Activated T-cell treated with anti-CD3 and anti-CD28 coated beads, Interleukin-2, amount 50 U/mL, for 48 hours (primary cell): Measurements from ENCODE around the gene CDC42EP5.

ENCODE experiments used
- DNase-seq, 2 experiments: peaks; one replicate each; pipeline ENCODE4 v3.0.0-alpha.2; 2020

Gene CDC42EP5

DNA sequence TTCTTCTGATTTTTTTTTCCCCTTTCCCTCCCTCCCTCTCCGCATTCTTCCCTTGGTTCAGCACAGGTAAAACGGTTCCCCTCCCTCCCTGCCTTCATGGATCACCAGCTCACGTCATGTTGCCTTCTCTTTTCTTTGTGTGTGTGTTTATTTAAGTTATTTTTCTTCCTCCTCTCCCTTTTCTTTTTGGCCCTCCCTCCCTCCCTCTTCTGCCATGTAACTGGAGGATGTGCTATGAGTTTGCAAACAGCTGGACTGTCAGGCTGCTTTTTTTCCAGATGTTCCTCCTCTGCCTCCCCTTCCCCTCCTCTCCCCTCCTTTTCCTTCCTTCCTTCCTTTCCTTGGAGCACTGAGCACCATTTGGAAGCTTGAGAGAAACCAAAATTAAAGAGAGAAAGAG is 11.5 kb downstream of the CDC42EP5 start:
- DNase-seq: no peak

DNA sequence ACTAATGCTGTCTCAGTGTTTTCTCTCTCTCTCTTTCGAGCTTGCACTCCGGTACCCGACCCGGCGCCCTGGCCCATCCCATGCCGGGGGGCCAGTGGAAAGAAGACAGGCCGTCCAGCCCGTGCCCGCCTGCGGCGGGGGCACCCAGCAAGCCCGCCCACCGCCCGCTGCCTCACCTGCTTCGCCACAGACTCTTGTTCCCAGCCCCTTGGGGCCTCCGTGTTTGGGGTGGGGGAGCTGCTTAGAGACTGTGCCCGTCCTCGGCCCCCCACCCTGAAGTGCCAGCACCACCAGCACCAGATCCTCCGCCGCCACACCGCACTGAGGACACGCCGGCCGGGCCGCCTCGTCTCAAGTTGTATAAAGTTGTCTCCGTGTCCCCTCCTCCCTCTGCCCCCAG is 11.9 kb downstream of the CDC42EP5 start:
- no peak for DNase-seq

DNA sequence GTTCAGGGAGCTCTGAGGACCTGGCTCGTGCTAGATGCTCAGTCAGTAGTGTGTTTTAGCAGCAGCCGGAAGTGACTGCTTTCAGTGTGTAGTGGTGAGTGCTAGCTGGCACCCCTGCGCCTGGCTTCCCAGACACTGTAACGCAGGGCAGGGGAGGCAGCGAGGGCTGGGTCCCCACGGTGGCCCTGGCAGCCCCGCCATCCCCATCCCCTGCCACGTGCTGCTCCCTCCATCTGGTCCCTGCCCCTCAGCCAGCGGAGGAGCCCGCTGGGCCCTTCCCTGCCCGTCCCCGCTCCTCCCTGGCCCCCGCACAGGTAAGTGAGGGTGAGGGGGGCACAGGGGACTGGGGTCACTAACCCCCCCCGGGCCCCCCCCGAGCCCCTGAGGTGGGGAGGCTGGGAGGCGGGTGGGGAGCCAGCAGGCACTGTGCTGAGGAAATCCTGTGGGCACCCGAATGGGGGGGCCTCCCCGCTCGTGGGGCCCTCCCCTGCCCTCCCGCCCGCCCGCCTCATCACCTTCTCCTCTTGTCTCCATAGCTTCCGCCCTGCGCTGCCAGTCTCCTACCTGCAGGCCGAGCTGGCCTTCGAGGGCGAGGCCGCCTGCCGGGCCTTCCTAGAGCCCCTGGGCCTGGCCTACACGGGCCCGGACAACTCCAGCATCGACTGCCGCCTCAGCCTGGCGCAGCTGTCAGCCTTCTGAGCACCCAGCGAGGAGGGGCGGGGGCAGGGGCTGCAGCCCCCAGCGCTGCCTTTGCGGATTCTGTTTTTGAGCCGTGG is 12.7 kb downstream of the CDC42EP5 start:
- no peak for DNase-seq

DNA sequence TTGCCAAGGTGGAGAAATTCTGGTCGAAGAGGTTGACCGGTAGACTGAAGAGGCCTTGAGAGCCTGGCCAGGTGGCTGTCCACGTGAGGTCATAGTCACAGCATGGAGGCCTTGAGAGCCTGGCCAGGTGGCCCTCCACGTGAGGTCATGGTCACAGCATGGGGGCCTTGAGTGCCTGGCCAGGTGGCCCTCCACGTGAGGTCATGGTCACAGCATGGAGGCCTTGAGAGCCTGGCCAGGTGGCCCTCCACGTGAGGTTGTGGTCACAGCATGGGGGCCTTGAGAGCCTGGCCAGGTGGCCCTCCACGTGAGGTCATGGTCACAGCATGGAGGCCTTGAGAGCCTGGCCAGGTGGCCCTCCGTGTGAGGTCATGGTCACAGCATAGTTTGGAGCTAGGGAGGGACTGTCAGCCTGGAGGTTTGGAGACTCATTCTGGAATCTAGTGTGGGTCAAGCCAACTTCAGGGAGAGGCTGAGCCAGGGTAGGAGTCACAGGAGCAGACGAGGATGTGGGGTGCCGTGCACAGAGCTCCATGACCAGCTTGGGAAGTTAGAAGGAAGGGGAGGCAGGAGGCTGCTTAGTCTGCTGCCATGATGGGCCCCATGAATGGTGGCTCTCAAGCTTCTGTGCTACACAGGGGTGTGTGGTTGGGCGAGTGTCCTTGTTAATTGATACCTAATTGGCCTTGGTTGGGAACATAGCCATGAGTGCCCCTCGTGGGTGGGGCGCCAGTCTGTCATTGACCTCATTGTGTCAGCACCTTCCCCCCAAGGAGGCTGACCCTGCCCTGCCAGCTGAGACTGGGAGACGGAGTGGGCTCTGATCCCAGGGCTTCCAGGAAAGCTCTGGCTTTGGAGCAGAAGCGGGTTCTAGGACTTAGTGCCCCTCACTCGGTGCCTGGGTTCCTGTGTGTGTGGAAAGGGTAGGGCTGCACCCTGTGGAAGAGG is 13.5 kb downstream of the CDC42EP5 start:
- no peak for DNase-seq

DNA sequence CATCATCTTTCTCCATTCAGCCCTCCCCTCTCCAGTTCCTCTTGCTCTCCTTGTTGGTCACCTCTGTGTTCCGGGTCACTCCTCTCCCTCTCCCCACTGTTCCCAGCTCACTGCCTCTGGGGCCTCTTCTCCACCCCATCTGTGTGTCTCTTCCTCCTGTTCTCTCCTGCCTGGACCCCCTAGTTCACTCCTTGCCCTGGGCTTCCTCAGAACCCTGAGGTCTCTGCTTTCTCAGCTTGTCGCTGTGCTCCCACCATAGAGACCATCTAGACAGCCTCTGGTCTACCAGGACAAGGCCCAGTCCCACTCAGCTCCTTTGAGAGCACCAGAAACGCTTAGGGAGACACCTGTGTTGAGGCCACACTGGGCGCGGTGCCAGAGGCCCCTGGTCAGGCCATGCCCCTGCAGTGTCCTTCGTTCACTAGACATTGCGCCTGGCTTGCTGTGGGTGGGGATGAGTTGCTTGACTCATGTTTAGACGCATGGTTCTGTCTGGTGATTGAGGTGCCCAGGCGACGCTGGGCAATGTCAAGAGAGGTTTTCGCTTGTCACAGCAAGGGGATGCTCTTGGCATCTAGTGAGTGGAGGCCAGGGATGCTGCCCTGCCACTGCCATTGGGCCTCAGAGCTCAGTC is 14.3 kb downstream of the CDC42EP5 start:
- DNase-seq: no peak

DNA sequence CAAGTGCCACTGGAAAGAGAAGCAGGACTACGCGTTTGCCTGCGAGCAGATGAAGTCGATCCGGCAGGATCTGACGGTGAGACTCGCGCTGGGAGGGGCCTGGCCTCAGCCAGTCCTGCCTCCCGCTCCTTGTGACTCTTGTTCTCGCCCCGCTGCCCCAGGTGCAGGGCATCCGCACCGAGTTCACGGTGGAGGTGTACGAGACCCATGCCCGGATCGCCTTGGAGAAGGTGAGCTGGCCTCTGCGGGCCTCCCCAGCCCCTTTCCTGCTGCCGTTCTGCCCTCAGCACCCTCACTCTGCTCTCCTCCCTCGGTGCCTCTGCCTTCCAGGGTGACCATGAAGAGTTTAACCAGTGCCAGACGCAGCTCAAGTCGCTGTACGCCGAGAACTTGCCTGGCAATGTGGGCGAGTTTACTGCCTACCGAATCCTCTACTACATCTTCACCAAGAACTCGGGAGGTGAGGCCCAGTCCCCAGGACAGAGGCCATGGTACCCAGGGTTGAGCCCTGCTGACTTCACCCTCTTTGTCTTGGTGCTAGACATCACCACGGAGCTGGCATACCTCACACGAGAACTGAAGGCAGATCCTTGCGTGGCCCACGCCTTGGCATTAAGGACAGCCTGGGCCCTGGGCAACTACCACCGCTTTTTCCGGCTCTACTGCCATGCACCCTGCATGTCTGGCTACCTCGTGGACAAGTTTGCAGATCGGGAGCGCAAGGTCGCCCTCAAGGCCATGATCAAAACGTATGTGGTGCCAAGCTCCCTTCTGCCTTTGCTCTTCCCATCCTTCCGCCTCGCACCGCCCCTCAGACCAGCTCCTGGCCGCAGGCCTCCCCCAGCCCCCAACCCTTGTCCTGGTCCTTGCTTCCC is 15.1 kb downstream of the CDC42EP5 start:
- no peak for DNase-seq

DNA sequence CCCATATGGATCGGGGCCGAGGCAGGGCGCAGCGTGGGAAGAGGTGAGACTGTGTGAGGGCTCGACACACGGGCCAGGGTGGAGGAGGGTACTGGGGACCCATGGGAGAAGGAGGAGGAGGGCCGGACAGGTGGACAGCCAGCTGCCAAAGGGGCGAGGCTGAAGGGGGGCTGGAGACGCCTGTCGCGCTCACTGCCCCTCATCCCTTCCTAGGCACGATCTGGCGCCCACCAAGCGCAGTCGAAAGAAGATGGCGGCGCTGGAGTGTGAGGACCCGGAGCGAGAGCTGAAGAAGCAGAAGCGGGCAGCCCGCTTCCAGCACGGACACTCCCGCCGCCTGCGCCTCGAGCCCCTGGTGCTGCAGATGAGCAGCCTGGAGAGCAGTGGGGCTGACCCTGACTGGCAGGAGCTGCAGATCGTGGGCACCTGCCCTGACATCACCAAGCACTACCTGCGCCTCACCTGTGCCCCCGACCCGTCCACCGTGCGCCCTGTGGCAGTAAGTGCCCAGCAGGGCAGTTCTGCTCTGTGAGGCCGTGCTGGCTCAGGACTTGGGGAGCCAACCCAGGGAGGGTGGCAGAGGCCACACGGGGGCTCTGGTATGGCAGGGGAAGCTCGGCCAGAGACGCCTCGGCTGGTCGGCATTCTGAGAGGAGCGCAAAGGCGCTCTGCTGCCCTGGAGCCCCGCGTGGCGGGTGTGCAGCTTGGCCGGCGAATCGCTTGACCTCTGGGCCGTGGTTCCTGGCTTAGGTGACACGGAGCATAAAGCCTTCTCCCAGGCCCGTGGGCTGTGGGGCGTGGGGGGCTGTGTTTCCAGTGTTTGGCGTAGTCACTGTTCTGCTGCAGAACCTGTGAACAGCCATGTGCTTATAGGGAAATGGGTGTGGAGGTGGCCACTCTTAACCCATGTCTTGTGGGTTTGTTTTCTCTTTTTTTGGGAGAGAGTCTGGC is 16.4 kb downstream of the CDC42EP5 start:
- DNase-seq: no peak

DNA sequence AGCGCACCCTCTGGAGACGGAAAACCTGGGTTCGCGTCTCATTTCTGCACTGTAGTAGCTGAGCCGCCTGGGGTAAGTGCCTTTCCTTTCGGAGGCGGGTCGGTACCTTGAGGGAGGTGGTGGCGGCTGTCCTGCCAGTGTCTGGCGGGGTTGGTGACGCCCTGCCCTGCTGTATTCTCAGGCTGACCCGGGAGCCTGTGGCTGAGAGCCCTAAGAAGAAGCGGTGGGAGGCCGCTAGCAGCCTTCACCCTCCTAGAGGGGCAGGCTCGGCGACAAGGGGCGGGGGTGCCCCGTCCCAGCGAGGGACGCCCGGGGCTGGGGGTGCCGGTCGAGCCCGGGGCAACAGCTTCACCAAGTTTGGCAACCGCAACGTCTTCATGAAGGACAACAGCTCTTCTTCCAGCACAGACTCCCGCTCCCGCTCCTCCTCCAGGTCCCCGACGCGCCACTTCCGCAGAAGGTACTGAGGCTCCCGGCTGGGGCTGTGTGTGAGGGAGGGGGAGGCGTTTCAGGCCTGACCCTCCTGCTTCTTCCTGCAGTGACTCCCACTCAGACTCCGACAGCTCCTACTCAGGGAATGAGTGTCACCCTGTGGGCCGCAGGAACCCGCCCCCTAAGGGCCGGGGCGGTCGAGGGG is 17.2 kb downstream of the CDC42EP5 start:
- no peak for DNase-seq

DNA sequence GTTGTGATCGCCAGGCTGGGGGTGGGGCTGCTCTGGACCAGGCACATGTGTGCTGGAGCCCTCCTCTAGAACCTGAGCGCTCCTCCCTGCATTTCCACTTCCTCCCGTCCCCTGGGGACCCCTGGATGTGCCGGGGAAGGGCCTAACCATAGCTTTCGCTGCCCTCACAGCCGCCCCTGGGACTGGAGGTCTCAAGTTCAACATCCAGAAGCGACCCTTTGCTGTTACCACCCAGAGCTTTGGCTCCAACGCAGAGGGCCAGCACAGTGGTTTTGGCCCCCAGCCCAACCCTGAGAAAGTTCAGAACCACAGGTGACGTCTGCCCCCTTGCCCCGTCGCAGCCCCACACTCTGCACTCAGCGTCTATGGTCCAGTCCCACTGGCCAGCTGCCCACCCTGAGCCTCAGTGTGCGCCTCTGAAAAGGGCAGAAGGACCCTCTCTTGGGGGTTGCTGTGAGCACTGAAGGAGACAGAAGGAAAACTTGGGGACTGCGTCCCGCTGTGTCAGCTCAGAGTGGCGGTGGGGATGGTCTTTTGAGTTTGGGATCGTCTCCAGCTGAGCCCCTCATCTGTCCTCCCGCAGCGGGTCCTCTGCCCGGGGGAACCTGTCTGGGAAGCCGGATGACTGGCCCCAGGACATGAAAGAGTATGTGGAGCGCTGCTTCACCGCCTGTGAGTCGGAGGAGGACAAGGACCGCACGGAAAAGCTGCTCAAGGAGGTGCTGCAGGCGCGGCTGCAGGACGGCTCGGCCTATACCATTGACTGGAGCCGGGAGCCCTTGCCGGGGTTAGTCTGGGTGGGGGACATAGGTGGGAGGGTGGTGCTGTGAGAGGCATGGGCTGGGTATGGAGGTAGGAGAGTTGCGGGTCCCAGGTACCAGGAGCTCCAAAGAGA is 18.1 kb downstream of the CDC42EP5 start:
- no peak for DNase-seq

DNA sequence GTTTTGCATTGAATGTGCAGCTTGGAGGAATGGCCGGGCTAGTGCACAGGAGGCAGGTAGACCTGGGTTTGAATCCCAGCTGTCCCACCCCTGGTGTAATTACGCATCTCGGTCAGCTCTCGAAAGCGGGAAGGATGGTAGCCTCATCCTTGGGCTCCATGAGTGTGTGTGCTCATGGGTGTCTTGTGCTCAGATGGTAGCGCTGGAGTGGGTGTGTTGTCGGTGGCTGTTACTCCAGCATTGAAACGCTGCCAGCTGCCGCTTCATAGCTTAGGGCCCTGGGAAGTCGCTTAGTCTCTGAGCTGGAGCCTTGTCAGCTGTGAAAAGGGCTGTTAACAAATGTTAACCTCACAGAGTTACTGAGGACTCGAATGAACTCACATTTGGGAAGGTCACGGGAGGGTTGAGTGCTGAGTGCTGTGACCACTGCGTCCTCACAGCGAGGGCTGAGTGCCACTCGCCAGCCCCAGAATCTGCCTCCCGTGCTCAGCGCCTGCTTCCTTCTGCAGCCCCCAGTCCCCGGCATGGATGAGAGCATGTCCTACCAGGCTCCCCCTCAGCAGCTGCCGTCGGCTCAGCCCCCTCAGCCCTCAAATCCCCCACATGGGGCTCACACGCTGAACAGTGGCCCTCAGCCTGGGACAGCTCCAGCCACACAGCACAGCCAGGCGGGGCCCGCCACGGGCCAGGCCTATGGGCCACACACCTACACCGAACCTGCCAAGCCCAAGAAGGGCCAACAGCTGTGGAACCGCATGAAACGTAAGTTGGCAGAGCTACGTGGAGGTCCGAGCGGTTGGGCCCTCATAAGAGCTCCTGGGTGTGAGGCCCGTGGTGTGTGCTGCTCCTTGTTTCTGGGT is 18.9 kb downstream of the CDC42EP5 start:
- DNase-seq: no peak

DNA sequence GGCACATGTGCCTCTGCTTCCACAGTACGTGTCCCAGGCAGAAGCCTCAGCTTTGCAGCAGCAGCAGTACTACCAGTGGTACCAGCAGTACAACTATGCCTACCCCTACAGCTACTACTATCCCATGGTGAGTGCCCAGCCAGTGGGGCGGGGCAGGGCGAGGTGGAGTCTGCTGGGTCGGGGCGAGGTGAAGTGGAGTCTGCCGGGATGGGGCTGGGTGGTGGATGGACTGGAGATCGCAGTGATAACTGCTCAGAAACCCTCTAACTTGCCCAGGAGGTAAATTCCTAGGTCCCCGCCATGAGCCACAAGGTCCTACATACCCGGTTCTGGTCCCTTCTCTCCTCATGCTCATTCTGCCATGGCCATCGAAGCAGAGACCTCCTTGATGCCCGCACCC is 20.5 kb downstream of the CDC42EP5 start:
- DNase-seq: no peak

DNA sequence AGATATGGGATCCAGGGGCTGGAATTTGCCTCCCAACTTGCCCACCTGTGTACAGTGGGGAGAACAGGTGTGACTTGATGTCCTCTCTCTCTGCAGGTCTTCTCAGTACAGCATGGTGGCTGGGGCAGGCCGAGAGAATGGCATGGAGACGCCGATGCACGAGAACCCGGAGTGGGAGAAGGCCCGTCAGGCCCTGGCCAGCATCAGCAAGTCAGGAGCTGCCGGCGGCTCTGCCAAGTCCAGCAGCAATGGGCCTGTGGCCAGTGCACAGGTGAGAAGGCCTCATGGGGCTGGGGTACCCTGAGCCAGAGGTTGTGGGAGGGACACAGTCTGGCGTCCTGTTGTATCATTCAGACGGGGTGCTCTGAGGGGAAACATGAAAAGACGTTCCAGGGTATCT is 21.1 kb downstream of the CDC42EP5 start:
- no peak for DNase-seq

DNA sequence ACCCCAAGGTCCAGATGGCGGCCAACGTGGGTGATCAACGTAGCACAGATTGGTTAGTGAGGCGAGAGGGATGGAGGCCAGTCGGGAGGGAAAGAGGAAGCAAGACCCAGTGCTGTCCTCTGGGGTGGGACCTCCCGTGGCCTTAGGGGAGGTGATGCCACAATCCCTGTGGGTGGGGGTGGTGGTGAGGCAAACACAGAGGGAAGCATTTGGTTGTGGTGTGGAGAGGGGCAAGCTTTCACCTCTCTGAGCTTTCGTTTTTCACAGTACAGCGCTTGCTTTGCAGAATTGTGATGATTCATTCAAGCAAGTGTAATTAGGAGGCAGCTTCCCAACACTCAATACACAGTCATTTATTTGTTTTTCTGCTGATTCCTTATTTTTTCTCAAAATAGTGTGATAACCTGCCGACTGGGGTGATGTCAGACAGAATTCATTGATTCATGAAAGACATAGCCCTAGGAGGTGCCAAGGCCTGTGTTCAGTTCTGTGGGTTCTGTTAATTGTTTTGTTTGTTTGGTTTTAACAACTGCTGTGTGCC is 21.7 kb downstream of the CDC42EP5 start:
- no peak for DNase-seq

DNA sequence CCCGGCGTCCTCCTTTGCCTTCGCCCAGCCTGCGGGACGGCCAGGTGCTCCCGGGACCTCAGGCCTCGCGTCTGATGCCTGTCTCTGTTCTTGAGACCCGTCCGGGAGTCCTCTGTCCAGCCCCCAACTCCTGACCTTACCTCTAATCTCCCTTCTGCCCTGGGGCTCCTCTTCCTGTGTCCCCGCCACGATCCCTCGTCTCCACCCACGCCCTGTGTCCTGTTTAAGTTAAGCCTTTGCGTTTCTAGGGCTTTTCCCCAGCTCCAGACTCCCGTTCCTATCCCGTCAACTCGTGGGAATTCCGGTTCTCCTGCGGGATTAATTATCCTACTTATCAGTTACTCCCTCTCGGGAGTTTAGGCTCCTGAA is 23.4 kb downstream of the CDC42EP5 start:
- no peak for DNase-seq

DNA sequence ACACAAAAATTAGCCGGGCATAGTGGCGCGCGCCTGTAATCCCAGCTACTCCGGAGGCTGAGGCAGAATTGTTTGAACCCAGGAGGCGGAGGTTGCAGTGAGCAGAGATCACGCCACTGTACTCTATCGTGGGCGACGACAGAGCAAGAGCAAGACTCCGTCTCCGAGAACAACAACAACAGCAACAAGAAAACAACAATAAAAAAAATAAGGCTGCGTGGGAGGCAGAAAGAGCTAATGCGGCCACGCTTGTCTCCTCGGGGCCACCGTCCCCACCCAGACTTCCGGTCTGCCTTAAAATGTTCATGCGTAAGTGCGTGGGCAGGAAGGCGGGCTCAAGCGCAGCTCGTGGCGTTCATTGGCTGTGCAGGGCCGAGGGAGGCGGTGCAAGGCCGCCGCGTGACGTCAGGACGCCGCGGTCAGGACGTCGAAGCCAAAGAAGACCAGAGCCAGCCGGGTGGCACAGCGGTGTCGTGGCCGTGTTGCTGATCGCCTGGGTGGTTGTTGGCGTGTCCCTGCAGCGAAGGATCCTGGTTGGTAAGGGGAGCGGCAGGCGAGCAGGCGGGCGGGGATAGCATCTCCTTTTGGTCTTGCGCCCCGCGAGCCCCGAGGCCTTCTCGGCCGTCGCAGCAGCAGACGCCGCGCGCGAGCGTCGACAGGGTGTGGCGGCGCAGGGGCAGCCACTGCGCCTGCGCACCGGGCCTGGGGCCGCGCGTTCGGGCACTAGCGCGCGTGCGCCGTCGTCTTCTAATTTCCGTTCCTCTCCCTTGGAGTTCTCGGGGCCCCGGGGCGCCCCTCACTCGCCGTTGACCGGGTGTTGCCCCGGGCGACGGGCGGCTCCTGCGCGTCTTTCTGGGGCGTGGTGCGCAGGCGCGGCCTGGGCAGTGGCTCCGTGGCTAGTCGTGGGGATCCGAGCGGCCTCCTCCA is 24.1 kb downstream of the CDC42EP5 start, which contains the start of gene LENG8:
Gene LENG8, plus strand, starts transcription at position 426 of the 927 bp plus-strand sequence. CDS start 2,146 bp downstream, outside the sequence.
- DNase-seq: peak; percentile 97 to 98

DNA sequence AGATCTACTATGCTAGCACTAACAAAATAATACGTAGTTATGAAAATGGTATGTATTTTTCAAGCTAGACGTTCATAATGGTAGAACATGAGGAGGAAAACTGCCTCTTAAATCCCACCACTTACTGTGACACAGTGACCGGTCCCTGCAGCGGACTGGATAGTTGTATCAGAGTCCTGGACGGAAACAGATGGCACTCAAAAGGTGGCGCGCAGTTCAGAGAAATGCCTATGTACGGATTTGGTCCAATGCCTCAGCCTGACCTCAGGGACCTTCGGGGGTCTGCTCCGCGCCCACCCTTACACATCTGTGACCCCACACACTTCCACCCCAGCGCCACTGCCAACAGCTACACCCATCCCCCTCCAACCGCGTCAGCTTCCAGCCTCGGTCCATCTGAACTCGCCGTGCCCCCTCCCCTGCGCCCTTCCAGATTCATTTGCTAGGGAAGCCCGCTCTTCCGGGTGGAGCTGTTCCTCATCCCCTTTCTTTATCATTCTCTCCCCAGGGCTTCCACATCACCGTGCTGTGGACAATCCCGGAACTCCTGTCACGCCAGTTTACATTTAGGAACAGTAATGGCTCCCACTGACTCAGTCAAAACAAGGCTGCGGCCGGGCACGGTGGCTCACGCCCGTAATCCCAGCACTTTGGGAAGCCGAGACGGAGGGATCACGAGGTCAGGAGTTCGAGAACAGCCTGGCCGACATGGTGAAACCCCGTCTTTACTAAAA is 24.9 kb downstream of the CDC42EP5 start:
- peak; percentile 68 to 72 for DNase-seq
